IPS-NIHi7 (cell line): ENCODE data around the gene PPIF.

Source experiments
- DNase-seq: peaks from one replicate; pipeline ENCODE4 v3.0.0; 2012; ENCODE audit warnings: mixed read lengths; ENCODE audit errors: extremely low spot score

Gene PPIF

DNA sequence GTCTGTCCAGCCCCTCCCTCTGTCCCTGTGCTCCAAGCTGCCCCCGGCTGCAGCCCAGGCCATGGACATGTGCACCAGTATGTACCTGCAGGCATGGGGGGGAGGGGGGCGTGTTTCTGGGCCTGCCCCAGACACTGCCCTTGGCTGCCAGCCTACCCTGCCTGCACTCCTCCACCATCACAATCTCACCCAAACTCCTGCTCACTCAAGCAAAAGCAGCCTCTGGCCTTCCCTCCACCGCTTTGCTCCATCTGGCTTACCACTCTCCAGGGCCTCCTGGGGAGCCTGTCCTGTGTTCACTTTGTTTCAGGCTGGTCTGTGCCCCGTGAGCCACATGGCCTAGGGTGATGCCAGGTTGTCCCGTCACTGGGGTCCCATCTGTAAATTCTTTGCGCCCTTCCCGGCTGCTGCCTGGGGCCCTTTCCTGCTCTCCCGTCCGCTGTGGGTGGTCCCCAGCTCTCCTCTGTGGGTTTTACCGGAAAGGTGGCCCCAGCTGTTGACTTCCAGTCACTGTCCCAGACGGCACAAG lies 33.3 kb upstream of the PPIF start:
- DNase-seq: no peak

DNA sequence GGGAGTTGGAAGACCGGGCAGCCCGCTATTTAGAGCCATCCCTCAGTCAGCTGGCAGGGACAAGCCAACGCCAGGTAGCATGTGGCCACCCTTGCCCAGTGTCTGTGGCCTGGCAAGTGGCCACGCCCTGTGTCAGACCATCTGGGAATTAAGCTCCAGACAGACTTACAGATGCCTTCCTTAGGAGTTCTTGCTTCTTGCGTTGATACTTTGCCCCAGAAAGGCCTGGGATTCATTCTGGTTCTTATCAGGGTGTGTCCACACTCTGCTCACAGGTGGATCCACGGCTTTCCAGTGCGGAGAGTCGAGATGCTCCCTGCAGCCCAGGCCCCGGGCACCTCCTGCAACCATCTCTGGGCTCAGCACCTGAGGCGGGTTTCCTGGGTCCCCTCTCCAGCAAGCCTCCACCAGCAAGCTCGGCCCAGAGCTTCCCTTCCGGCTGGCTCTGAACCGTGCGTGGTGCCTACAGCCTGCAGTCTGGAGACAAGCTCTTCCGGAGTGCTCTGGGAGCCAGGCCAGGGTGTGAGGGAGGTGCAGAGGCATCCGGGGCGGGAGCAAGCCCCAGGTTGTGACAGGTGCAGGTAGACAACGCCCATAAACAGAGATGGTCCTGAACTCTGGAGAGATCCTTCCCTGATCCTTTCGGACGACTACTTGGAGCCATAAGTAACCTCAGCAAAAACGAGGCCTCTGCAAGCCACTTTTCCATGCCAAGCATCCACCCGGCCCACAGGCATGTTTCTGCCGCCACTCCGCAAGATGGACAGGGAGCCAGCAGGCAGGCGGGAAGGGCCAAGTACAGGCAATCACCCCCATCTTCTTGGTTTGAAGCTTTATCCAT lies 32.3 kb upstream of the PPIF start:
- DNase-seq: no peak

GRCh38 chr10:79315602-79315920 lies 31.7 kb upstream of the PPIF start:
- no peak for DNase-seq

GRCh38 chr10:79316671-79317431 lies 30.4 kb upstream of the PPIF start:
- no peak for DNase-seq

DNA sequence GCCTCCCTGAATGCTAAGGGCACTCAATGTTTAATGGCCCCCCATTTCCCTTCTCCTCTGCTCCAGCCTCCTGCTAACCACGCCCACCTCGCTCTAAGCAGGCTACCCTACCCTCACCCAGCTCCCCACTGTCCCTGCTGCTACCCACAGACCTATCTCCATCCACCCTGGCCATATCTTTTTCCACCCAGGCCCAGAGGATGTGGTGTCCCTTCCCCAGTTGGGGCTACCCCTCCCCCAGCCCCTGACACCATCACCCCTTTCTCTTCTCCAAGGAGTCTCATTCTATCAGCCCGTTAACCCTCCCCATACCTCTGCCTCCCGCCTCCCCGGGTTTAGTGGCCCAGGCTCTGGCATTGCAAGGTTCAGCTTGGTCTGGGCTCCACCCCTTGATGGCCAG lies 28.9 kb upstream of the PPIF start:
- no peak for DNase-seq

GRCh38 chr10:79319115-79319771 lies 28.0 kb upstream of the PPIF start:
- no peak for DNase-seq

DNA sequence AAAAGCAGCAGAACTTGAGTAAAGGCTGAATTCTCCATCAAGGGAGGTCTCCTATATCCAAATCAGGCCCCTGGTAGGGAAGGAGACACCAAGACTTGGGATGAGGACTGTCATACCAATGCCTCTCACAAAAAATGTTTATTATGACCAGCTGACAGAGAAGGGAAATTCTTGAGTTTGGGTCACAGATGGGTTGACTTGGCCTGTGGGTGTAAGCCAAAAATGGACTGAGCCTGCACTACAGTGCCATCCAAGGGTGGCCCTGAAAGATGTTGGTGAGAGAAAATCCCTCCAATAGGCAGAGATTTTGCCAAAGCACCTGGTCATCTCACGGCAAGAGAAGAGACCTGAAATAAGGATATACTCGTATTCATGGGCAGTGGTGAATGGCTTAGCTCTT lies 27.0 kb upstream of the PPIF start:
- DNase-seq: no peak

GRCh38 chr10:79320820-79321493 lies 26.3 kb upstream of the PPIF start:
- DNase-seq: no peak

DNA sequence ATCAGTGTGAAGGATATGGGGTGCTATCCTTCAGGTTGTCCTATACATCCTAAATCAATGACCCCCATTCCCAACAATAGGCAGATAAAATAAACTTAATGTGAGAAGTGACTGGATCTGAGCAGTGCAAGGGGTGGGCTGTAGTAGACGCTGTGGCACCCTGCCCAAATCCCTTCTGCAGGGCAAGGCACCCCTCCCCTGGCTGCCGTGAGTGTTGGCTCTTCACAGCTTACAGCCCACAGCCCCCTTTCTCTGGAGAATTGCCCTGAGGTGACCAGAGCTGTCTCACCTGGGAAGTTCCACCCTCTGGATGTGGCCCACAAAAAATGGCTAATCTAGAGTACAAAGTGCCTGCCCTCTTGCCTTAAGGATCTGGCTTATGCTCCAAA lies 25.8 kb upstream of the PPIF start:
- no peak for DNase-seq

DNA sequence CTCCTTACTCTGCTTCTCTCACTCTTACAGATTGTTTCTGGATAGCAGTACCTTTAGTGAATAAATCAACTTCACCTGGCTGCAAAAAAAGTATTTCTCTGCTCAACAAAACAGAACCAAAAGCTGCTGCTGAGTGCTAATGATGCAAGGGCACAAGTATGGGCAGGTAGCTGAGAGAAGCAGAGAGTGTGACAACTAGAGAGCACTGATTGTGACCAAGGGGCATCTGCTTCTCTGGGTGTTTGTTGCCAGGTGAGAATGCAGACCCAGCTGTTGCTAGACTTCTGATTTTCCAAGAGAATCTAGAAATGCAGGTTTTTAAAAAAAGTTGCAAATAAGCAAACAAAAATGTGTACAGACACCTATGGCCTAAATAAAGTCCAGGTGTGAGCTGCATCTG lies 25.3 kb upstream of the PPIF start:
- DNase-seq: no peak

GRCh38 chr10:79322616-79323543 lies 24.4 kb upstream of the PPIF start:
- DNase-seq: no peak

DNA sequence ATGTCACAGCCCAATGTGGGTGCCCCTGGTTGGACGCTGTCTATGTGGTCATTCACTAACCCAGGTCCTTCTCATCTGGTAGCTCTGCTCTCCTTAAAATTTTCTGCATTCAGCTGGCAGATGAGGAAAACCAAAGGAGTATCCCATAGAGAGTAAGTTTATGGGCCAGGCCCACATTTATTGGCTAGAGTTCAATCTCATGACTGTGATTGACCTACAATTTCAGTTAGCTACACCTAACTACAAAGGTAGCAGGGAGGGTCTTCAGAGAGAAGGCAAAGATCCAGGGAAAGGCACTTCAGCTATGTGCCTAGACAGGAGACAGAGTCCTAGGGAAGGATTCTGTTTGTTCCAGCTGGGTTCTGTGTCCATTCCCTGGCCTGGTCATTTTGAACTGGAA lies 23.7 kb upstream of the PPIF start:
- DNase-seq: no peak

- no peak for DNase-seq
Measured at GRCh38 chr10:79324032-79324695, 23.1 kb upstream of the PPIF start.

DNA sequence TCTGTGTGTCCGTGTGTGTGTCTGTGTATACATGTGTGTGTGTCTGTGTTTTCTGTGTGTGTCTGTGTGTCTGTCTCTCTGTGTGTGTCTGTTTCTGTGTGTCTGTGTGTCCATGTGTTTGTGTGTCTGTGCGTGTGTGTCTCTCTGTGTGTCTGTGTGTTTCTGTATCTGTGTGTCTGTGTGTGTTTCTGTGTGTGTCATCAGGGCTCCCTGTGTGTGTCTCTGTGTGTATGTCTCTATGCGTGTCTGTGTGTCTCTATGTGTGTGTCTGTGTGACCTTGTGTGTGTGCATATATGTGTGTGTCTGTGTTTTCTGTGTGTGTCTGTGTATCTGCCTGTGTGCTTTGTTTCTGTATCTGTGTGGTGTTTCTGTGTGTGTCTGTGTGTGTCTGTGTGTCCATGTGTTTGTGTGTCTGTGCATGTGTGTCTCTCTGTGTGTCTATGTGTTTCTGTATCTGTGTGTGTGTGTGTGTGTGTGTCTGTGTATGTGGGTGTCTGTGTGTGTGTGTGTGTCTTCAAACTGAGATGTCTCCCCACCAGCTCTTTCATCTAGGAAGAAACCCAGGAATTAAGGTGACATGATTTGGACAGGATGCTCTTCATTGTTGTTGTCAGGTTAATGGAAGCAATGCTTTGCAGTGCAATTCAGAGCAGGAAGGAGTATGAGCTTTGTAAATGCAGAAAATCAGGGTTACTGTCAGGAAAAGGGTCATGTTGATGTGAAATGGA lies 20.7 kb upstream of the PPIF start:
- DNase-seq: no peak

DNA sequence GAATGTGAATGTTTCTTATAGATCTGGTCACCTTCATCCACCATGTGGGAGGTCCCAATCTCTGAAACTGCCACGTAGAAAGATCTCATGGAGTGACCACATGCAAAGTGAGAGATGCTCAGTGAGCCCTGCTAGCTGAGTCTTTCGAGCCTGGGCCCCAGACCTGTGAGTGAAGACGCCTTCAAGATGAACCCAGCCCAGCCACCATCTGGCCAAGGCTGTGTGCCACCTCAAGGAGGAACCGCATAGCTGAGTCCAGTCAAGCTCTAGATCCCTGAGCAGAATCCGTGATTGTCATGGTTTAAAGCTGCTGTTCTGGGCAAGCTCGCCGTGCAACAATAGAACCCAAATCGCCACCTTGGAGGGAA lies 20.2 kb upstream of the PPIF start:
- no peak for DNase-seq

GRCh38 chr10:79328147-79328701 lies 19.0 kb upstream of the PPIF start:
- no peak for DNase-seq

- DNase-seq: no peak
Measured at GRCh38 chr10:79328737-79329504, 18.3 kb upstream of the PPIF start.

DNA sequence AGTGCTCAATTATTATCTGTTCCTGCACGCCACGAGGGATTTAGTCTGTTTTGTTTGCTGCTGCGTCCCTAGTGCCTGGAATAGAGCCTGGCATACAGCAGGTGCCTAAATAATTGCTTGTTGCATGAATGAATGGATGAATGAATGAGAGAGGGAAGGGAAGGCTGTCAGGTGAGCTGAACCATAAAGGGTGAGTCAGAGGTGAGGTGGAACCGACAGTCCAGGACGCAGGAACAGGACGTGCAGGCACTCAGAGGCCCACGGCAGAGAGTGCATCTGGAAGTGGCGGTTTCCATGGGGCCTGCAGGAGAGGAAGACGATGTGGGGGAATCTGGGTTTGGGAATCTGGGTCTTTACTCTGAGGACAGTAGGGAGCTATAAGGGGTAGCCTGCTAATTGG lies 17.7 kb upstream of the PPIF start:
- DNase-seq: no peak

DNA sequence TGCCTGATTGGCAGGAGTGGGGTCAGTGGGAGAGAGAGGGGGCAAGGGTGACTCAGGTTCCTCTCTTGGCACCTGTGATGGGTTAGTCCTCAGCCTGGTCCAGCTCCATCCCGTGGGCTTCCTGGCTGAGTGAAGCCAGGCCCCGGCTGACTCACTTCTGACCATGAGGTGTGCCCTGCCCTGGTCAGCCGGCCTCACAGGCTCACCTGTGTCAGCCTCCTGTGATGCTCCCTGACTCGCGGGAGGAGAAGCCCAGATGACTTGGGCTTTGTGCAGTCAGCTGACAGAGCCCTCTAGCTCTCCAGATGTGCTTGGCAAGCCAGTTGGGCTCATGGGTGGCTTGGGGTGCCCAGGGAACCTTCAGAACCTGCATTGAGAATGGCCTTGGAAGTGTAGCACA lies 16.0 kb upstream of the PPIF start:
- DNase-seq: no peak
